Mesenchymal stem cell (in vitro differentiated cells and primary cell): ENCODE results near the gene TMEM178A.

Source experiments
- DNase-seq: peaks from one replicate; pipeline ENCODE4 v3.0.0-alpha.2; 2013
- H2AFZ ChIP-seq: one replicate; pipeline ENCODE4 v1.6.1; 2013; ENCODE audit warnings: low read depth, mild to moderate bottlenecking, control low read depth, inconsistent platforms, low read length, moderate library complexity
- H2AK5ac ChIP-seq: 2 replicates; pipeline ENCODE4 v1.6.1; 2013; ENCODE audit warnings: low read length, moderate library complexity, mild to moderate bottlenecking, inconsistent platforms; ENCODE audit not compliant: severe bottlenecking
- H2BK120ac ChIP-seq: one replicate; pipeline ENCODE4 v1.6.1; 2013; ENCODE audit warnings: low read depth, mild to moderate bottlenecking, inconsistent platforms, low read length, moderate library complexity
- H2BK12ac ChIP-seq, 2 experiments: one replicate each; pipeline ENCODE4 v1.6.1; 2013; ENCODE audit warnings: inconsistent platforms in 2 of 2, low read length in 2 of 2, mild to moderate bottlenecking in 2 of 2, moderate library complexity in 2 of 2, control low read depth in 1 of 2
- H2BK15ac ChIP-seq: one replicate; pipeline ENCODE4 v1.6.1; 2013; ENCODE audit warnings: mild to moderate bottlenecking, low read depth, inconsistent platforms; ENCODE audit not compliant: poor library complexity, severe bottlenecking
- H2BK5ac ChIP-seq: 2 replicates; pipeline ENCODE4 v1.6.1; 2013; ENCODE audit warnings: low read depth, mild to moderate bottlenecking, low read length, control low read depth, inconsistent platforms; ENCODE audit not compliant: poor library complexity, severe bottlenecking
- H3K14ac ChIP-seq, 2 experiments: one replicate each; pipeline ENCODE4 v1.6.1; 2013; ENCODE audit warnings: inconsistent platforms in 2 of 2, low read length in 2 of 2, control low read depth in 1 of 2, mild to moderate bottlenecking in 1 of 2, moderate library complexity in 1 of 2
- H3K18ac ChIP-seq, 2 experiments: one replicate each; pipeline ENCODE4 v1.6.1; 2013; ENCODE audit warnings: inconsistent platforms in 2 of 2, low read length in 2 of 2, control low read depth in 1 of 2, low read depth in 1 of 2, mild to moderate bottlenecking in 1 of 2
- H3K23ac ChIP-seq, 2 experiments: one replicate each; pipeline ENCODE4 v1.6.1; 2013; ENCODE audit warnings: inconsistent platforms in 2 of 2, low read length in 2 of 2, mild to moderate bottlenecking in 2 of 2, moderate library complexity in 2 of 2, control low read depth in 1 of 2
- H3K27ac ChIP-seq: 2 replicates; pipeline ENCODE4 v1.5.1; 2013; ENCODE audit warnings: mild to moderate bottlenecking, moderate library complexity, low read length, control low read depth, inconsistent platforms; ENCODE audit not compliant: poor library complexity, severe bottlenecking
- H3K27me3 ChIP-seq, 2 experiments: 2 replicates each; pipeline versions ENCODE4 v1.6.1 to v1.7.0; 2013; ENCODE audit warnings: low read length in 2 of 2, mild to moderate bottlenecking in 2 of 2, moderate library complexity in 2 of 2, control low read depth in 1 of 2, inconsistent platforms in 1 of 2; ENCODE audit not compliant: control insufficient read depth in 1 of 2, insufficient read depth in 1 of 2
- H3K36me3 ChIP-seq, 2 experiments: 2 replicates each; pipeline versions ENCODE4 v1.6.1 to v1.7.0; 2013; ENCODE audit warnings: low read length in 2 of 2, control low read depth in 1 of 2, inconsistent platforms in 1 of 2, low read depth in 1 of 2, mild to moderate bottlenecking in 1 of 2; ENCODE audit not compliant: insufficient read depth in 2 of 2, control insufficient read depth in 1 of 2
- H3K4ac ChIP-seq, 2 experiments: one replicate each; pipeline ENCODE4 v1.6.1; 2013; ENCODE audit warnings: inconsistent platforms in 2 of 2, low read length in 2 of 2, mild to moderate bottlenecking in 2 of 2, moderate library complexity in 2 of 2, control low read depth in 1 of 2, low read depth in 1 of 2
- H3K4me1 ChIP-seq: 2 replicates; pipeline ENCODE4 v1.6.1; 2013; ENCODE audit warnings: low read depth, low read length, control low read depth; ENCODE audit not compliant: control insufficient read depth, insufficient read depth
- H3K4me2 ChIP-seq: 2 replicates; pipeline ENCODE4 v1.6.1; 2013; ENCODE audit warnings: low read length, mild to moderate bottlenecking, inconsistent platforms; ENCODE audit not compliant: poor library complexity, severe bottlenecking
- H3K4me3 ChIP-seq, 2 experiments: 2 replicates each; pipeline versions ENCODE4 v1.5.1 to v1.7.0; 2013; ENCODE audit warnings: low read length in 2 of 2, mild to moderate bottlenecking in 2 of 2, control low read depth in 1 of 2, low read depth in 1 of 2; ENCODE audit not compliant: insufficient read depth in 1 of 2
- H3K79me1 ChIP-seq: replicated peaks from 2 replicates; pipeline ENCODE4 v1.6.1; 2013; ENCODE audit warnings: mild to moderate bottlenecking, control low read depth, low read length, inconsistent platforms; ENCODE audit not compliant: poor library complexity, severe bottlenecking
- H3K9ac ChIP-seq: 2 replicates; pipeline ENCODE4 v1.7.0; 2013; ENCODE audit warnings: mild to moderate bottlenecking, low read length, moderate library complexity
- H3K9me3 ChIP-seq: 2 replicates; pipeline ENCODE4 v1.7.0; 2013; ENCODE audit warnings: mild to moderate bottlenecking, low read length; ENCODE audit not compliant: control insufficient read depth
- H4K8ac ChIP-seq: one replicate; pipeline ENCODE4 v1.6.1; 2013; ENCODE audit warnings: inconsistent platforms, mild to moderate bottlenecking, low read length, moderate library complexity
- H4K91ac ChIP-seq: one replicate; pipeline ENCODE4 v1.6.1; 2013; ENCODE audit warnings: mild to moderate bottlenecking, low read length, inconsistent platforms
- WGBS: methylation state at CpG from one replicate; pipeline ENCODE4 v1.1.7; 2013; ENCODE audit warnings: mixed read lengths; 5-methylcytosine and 5-hydroxymethylcytosine counted together

TMEM178A gene

DNA sequence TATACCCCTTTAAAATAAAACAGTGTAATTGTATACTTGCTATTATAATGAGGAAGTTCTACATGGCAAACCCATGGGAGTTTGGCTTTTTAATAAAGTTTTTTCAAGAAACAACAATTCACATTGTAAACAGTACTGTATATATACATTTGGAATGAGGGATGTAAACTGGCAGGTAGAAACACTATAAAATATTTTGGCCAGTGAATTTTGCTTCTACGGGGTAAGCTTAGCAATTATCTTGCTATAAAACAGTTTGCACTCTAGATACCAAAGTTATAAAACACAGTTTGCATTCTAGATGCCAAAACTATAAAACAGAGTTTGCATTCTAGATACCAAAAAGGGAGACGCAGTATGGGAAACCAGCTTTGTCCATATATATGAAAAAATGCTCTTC is 96.7 kb downstream of the TMEM178A start:
- no peak overlapping the region for H3K4ac ChIP-seq
- H2AFZ ChIP-seq: no peak overlapping the region
- H2BK120ac ChIP-seq: no peak overlapping the region
- H2AK5ac ChIP-seq: no peak overlapping the region
- no peaks in the 10 kb centered on the region for H3K9me3 ChIP-seq
- no peaks in the 10 kb centered on the region for H3K4me1 ChIP-seq
- H3K27me3 ChIP-seq: no peaks in the 10 kb centered on the region
- peaks cover 3 to 88% of the 10 kb centered on the region in 2 experiments for H3K36me3 ChIP-seq
- no peak overlapping the region for H3K4me2 ChIP-seq
- H3K18ac ChIP-seq: no peak overlapping the region
- H3K23ac ChIP-seq: no peak overlapping the region
- H2BK5ac ChIP-seq: no peak overlapping the region
- H2BK12ac ChIP-seq: no peak overlapping the region
- no peak overlapping the region for H3K27ac ChIP-seq
- no peak overlapping the region for H3K4me3 ChIP-seq
- no CpG with 5 or more reads among the region's 2 CpGs for WGBS
- no peak overlapping the region for H3K14ac ChIP-seq
- H4K8ac ChIP-seq: no peak overlapping the region
- no peak overlapping the region for H4K91ac ChIP-seq
- no peak for DNase-seq
- H2BK15ac ChIP-seq: no peak overlapping the region
- peaks cover 3% of the 10 kb centered on the region for H3K79me1 ChIP-seq
- H3K9ac ChIP-seq: no peak overlapping the region
